ENCODE data around the gene SHROOM2. TPM values are rescaled to one million over a fixed set of nuclear protein-coding genes. Genes with fewer than 3 reads are reported as not detected.

SHROOM2 gene
- polyA plus RNA-seq, 1 experiment: 1.1 TPM

DNA sequence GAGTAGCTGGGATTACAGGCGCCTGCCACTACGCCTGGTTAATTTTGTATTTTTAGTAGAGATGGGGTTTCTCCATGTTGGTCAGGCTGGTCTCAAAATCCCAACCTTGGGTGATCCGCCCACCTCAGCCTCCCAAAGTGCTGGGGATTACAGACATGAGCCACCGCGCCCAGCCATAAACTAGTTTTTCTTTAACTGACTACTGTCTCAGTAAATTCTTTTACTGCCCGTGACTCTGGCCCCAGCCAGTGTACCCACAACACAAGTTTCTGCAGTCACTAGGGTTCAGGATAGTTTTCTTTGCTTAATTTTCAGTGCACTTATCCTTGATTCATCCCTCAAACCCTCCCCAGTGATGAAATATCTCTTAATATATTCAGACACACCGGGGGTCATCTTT, 8.3 kb downstream of the SHROOM2 start:
- DNase-seq (ENCODE audit: low read depth): no peak
- no peaks in the 10 kb centered on the region for H3K36me3 ChIP-seq (ENCODE audit: control insufficient read depth, insufficient read depth, low read length)
- TF ChIP-seq, protein P1, sequence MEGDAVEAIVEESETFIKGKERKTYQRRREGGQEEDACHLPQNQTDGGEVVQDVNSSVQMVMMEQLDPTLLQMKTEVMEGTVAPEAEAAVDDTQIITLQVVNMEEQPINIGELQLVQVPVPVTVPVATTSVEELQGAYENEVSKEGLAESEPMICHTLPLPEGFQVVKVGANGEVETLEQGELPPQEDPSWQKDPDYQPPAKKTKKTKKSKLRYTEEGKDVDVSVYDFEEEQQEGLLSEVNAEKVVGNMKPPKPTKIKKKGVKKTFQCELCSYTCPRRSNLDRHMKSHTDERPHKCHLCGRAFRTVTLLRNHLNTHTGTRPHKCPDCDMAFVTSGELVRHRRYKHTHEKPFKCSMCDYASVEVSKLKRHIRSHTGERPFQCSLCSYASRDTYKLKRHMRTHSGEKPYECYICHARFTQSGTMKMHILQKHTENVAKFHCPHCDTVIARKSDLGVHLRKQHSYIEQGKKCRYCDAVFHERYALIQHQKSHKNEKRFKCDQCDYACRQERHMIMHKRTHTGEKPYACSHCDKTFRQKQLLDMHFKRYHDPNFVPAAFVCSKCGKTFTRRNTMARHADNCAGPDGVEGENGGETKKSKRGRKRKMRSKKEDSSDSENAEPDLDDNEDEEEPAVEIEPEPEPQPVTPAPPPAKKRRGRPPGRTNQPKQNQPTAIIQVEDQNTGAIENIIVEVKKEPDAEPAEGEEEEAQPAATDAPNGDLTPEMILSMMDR (IDR thresholded peaks at IDR 0.05; ENCODE audit: insufficient read depth, low read depth, low read length): no peak
- H3K4me3 ChIP-seq (ENCODE audit: low read depth, low read length): no peak overlapping the region
- H3K27me3 ChIP-seq (ENCODE audit: control insufficient read depth, insufficient read depth, low read length): no peaks in the 10 kb centered on the region; the same call in 1 of the 2 replicates
- ChIA-PET POLR2A (no interaction called here), CTCF (no interaction called here)

DNA sequence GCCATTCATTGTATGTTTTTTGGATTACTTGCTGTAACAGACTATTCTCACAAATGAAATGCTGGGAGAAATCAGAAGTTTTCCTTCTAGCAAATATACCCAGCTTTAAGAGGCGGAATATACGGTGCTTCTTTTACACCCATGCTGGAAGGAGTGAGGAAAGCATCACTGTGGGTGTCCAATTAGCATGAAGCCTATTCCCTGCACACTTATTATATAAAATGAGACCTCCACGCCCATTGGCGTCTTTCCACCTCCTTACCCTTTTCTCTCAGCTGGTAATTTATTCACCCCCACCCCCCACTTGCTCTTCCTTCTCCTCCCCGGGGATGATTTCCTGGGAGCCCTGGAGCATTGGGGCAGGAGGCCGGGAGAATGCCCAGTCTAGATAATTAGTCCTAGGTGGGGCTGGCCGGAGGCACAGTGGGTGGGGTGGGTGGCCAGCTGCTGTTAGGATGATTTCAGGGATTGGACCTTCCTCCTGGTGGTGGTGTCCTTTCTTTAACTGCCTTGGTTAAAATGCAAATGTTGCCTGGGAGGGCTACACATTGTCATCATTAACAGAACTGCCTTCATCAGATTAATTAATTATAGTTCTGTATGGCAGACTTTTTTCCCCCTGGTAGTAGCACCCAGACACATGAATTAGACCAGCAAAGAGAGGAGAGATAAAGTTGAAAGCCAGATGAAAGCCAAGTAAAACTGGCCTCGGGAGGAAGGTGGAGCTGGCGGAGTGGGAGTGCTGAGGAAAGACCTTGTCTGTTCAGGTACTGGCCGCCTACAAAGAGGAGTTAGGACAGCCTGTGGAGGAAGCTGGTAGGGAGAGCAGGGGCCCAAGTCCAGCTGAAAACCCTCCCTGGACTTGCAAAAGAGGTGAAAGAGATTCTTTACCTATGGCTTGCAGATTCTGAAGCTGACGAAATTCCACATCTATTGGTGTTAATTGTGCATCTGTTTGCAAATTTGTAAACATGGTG, 11.4 kb downstream of the SHROOM2 start:
- CTCF ChIA-PET: interaction anchor here (0.5 kb wide), 1 partner anchor 11 kb away, joined by 3 read pairs; the partner anchor contains the start of gene SHROOM2
- TF ChIP-seq, protein P1 (IDR thresholded peaks at IDR 0.05; ENCODE audit: insufficient read depth, low read depth, low read length): no peak
- no peak overlapping the region for H3K4me3 ChIP-seq (ENCODE audit: low read depth, low read length)
- no peaks in the 10 kb centered on the region; the same call in 1 of the 2 replicates for H3K27me3 ChIP-seq (ENCODE audit: control insufficient read depth, insufficient read depth, low read length)
- H3K36me3 ChIP-seq (ENCODE audit: control insufficient read depth, insufficient read depth, low read length): no peaks in the 10 kb centered on the region
- POLR2A ChIA-PET: no interaction called here
- no peak for DNase-seq (ENCODE audit: low read depth)

- CTCF ChIA-PET: no interaction called here
- no peaks in the 10 kb centered on the region for H3K27me3 ChIP-seq (ENCODE audit: control insufficient read depth, insufficient read depth, low read length)
- POLR2A ChIA-PET: no interaction called here
- no peaks in the 10 kb centered on the region for H3K36me3 ChIP-seq (ENCODE audit: control insufficient read depth, insufficient read depth, low read length)
- no peak for DNase-seq (ENCODE audit: low read depth)
- H3K4me3 ChIP-seq (ENCODE audit: low read depth, low read length): no peak overlapping the region
- TF ChIP-seq, protein P1 (IDR thresholded peaks at IDR 0.05; ENCODE audit: insufficient read depth, low read depth, low read length): no peak
Measured at GRCh38 chrX:9802737-9803136, 16.5 kb downstream of the SHROOM2 start.

DNA sequence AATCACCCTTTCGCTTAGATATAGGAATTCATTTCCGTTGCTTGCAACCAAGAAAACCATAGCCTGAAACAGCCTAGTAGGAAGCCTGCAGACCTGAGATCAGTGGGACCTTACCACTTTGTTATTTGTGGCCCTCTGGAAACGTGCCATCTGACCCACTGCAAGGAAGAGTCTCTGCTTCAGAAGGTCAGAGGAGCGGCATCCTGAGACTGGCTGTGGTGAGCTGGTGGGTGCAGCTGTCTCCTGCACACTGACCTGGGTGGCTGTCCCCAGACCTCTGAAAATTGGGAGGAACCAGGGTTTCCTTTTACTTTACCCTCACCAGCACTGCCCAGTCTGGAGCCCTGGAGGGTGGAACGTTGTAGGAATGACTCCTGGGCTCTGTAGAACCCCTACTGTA, 18.2 kb downstream of the SHROOM2 start:
- TF ChIP-seq, protein P1 (IDR thresholded peaks at IDR 0.05; ENCODE audit: insufficient read depth, low read depth, low read length): no peak
- POLR2A ChIA-PET: no interaction called here
- Histone ChIP-seq H3K27me3 (ENCODE audit: control insufficient read depth, insufficient read depth, low read length) (no peaks in the 10 kb centered on the region), H3K4me3 (ENCODE audit: low read depth, low read length) (no peak overlapping the region), H3K36me3 (ENCODE audit: control insufficient read depth, insufficient read depth, low read length) (no peaks in the 10 kb centered on the region)
- CTCF ChIA-PET: no interaction called here
- no peak for DNase-seq (ENCODE audit: low read depth)

GRCh38 chrX:9805956-9806355, 19.7 kb downstream of the SHROOM2 start:
- H3K4me3 ChIP-seq (ENCODE audit: low read depth, low read length): no peak overlapping the region
- no peaks in the 10 kb centered on the region for H3K36me3 ChIP-seq (ENCODE audit: control insufficient read depth, insufficient read depth, low read length)
- TF ChIP-seq, protein P1 (IDR thresholded peaks at IDR 0.05; ENCODE audit: insufficient read depth, low read depth, low read length): no peak
- no peaks in the 10 kb centered on the region for H3K27me3 ChIP-seq (ENCODE audit: control insufficient read depth, insufficient read depth, low read length)
- ChIA-PET POLR2A (no interaction called here), CTCF (no interaction called here)
- no peak for DNase-seq (ENCODE audit: low read depth)
